Breast epithelium (tissue), 3 donors: ENCODE data around the gene NTRK2.

Experiments
- POLR2AphosphoS5 ChIP-seq, 3 donors: sonication (generic); formaldehyde crosslinking; IDR thresholded peaks; one replicate each; pipeline ENCODE4 v1.6.1; 2017; ENCODE audit warnings: antibody characterized with exemption in 3 of 3
- TF ChIP-seq, protein P1 (sequence below), 3 donors: fragments of 450-650 bp; IDR thresholded peaks; one replicate each; pipeline ENCODE4 v1.5.1; 2016 to 2017; ENCODE audit warnings: antibody characterized with exemption in 3 of 3, mild to moderate bottlenecking in 3 of 3, moderate library complexity in 3 of 3

DNA sequence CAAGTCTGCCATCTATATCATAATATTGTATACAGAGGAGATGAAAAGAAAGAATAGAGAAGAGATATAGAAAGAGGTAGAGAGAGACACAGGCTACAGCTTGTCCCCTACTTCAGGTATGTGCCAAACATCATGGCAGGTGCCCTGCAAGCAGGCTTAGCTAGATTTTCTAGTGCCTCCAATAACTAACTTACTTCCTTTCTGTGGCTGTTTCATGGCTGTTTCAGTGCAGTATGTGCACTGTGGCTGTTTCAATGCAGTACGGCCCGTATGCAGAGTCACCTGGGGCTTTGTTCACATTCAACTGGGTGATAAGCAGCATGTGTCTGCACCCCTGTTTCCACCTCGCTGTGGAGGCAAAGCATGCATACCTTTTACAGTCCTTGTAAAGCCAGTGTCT is 327.2 kb downstream of the NTRK2 start:
- TF ChIP-seq, protein P1, sequence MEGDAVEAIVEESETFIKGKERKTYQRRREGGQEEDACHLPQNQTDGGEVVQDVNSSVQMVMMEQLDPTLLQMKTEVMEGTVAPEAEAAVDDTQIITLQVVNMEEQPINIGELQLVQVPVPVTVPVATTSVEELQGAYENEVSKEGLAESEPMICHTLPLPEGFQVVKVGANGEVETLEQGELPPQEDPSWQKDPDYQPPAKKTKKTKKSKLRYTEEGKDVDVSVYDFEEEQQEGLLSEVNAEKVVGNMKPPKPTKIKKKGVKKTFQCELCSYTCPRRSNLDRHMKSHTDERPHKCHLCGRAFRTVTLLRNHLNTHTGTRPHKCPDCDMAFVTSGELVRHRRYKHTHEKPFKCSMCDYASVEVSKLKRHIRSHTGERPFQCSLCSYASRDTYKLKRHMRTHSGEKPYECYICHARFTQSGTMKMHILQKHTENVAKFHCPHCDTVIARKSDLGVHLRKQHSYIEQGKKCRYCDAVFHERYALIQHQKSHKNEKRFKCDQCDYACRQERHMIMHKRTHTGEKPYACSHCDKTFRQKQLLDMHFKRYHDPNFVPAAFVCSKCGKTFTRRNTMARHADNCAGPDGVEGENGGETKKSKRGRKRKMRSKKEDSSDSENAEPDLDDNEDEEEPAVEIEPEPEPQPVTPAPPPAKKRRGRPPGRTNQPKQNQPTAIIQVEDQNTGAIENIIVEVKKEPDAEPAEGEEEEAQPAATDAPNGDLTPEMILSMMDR (IDR thresholded peaks at IDR 0.05), result no peak
- TF ChIP-seq POLR2AphosphoS5 (IDR thresholded peaks at IDR 0.05), result no peak
